Gastrocnemius medialis (tissue), 4 donors: ENCODE measurements around the gene DMRTA1.

ENCODE experiments used
- POLR2A ChIP-seq, 2 donors: fragments of 450-650 bp; IDR thresholded peaks; one replicate each; pipeline ENCODE4 v1.6.1; 2017; ENCODE audit warnings: antibody characterized with exemption in 2 of 2, mild to moderate bottlenecking in 2 of 2, moderate library complexity in 2 of 2
- TF ChIP-seq, protein P1 (sequence below), 5 experiments: fragments of 450-650 bp in 3 of 5; fragments of 200-600 bp in 2 of 5; sonication (generic) in 2 of 5; IDR thresholded peaks in 4 of 5; conservative IDR thresholded peaks in 1 of 5; 1 replicate in 4 of 5; 2 replicates in 1 of 5; pipeline ENCODE4 v1.5.1; 2016 to 2019; ENCODE audit warnings: antibody characterized with exemption in 5 of 5, mild to moderate bottlenecking in 3 of 5, moderate library complexity in 3 of 5

DNA sequence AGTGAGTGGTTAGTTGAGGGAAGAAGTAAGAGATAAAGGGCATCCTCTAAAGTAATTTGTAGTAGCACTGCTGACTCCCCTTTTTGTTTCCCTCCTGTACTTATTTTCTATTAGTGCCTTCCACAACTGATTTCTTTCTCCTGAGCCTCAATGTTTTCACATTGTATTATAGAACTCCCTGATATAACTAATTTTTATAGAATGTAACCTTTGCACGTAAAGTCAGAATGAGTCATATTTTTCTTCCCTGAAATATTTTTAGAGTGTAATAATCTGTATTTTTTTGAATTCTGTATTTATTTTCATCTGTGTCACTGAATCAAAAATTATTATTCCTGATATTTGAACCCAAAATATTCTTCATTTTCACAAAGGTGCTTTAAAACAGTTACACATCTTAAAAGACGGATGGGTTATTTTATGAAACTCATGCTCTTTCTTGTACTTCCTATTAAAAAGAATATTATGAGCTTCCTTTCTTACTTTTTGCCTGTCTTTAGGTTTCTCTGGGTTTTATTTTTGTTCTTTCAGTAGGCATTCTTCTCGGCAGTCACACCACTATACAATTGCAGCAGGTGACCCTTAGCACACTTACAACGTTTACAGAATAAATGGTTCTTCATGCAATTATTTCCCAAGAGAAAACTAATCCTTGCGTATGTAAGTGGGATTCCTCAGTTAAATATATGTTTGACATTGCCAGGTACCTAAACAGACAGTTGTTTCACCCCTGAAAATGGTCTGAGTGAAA, 30.5 kb upstream of the DMRTA1 start:
- TF ChIP-seq, protein P1, sequence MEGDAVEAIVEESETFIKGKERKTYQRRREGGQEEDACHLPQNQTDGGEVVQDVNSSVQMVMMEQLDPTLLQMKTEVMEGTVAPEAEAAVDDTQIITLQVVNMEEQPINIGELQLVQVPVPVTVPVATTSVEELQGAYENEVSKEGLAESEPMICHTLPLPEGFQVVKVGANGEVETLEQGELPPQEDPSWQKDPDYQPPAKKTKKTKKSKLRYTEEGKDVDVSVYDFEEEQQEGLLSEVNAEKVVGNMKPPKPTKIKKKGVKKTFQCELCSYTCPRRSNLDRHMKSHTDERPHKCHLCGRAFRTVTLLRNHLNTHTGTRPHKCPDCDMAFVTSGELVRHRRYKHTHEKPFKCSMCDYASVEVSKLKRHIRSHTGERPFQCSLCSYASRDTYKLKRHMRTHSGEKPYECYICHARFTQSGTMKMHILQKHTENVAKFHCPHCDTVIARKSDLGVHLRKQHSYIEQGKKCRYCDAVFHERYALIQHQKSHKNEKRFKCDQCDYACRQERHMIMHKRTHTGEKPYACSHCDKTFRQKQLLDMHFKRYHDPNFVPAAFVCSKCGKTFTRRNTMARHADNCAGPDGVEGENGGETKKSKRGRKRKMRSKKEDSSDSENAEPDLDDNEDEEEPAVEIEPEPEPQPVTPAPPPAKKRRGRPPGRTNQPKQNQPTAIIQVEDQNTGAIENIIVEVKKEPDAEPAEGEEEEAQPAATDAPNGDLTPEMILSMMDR (IDR thresholded peaks at IDR 0.05 in 4 of 5, conservative IDR thresholded peaks at IDR 0.05 in 1 of 5) = no peak
- no peak for TF ChIP-seq POLR2A (IDR thresholded peaks at IDR 0.05)
